H4 (cell line): ENCODE results near the gene C2. TPM values are rescaled to one million over a fixed set of nuclear protein-coding genes. Genes with fewer than 3 reads are reported as not detected.
"Not testable (repeated sequence)": the region's sequence is repeated elsewhere in the genome, so short reads cannot be mapped to it uniquely, and the experiment has no call there.

Experiments
- DNase-seq: peaks from one replicate; pipeline ENCODE4 v3.0.0-alpha.2; 2015; ENCODE audit warnings: low spot score
- total RNA-seq: library from RNA; depleted of rRNA; stranded (reverse); fragments of >200 nt; shearing (Covaris generic); gene quantifications from 2 replicates; pipeline ENCODE4 v1.2.3, GENCODE V29; 2014; rRNA removed

The C2 gene
- total RNA-seq, 1 experiment from 2014 or later = 0.75 TPM

- no peak for DNase-seq
These were observed 50.4 kb downstream of the C2 start for GRCh38 chr6:31977816-31978431.

GRCh38 chr6:31978831-31979230, 51.3 kb downstream of the C2 start:
- no peak for DNase-seq

- no peak for DNase-seq
These were observed 51.9 kb downstream of the C2 start for GRCh38 chr6:31979238-31979898.

GRCh38 chr6:31980195-31980876, 52.8 kb downstream of the C2 start:
- not testable (repeated sequence) for DNase-seq

- not testable (repeated sequence) for DNase-seq
These were observed 53.5 kb downstream of the C2 start for GRCh38 chr6:31980998-31981397.

GRCh38 chr6:31981744-31982143, 54.2 kb downstream of the C2 start, which contains the start of gene C4A:
Gene C4A, plus strand, starts transcription at chr6:31982057. Its CDS starts 51 bp downstream, at chr6:31982108.
- DNase-seq = not testable (repeated sequence)

- not testable (repeated sequence) for DNase-seq
These were observed 61.8 kb downstream of the C2 start for GRCh38 chr6:31989363-31989762.

DNA sequence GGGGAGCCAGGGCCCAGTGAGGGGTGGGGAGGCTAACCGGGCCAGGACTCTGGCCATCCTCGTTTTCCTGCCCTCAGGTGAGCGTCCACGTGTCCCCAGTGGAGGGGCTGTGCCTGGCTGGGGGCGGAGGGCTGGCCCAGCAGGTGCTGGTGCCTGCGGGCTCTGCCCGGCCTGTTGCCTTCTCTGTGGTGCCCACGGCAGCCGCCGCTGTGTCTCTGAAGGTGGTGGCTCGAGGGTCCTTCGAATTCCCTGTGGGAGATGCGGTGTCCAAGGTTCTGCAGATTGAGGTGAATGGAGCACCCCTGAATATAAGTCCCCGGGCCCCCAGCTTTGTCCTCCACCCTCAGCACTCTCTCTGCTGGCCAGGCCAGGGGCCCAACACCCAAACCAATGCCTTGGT, 66.9 kb downstream of the C2 start:
- not testable (repeated sequence) for DNase-seq

Other genes with a start within 250 kb of the C2 start
- gene LY6G5C, start 246.7 kb upstream of the C2 start, total RNA-seq = 0.97 TPM in 1 of 2 replicates, not detected in the other
- gene ABHD16A, start 224.4 kb upstream of the C2 start, total RNA-seq = 28.0 and 34.6 TPM in 2 replicates
- not detected in 2 replicates for gene LY6G6F, start 220.9 kb upstream of the C2 start, total RNA-seq
- gene LY6G6D, start 212.4 kb upstream of the C2 start, total RNA-seq = not detected in 2 replicates
- not detected in 2 replicates for gene LY6G6C, start 206.0 kb upstream of the C2 start, total RNA-seq
- not detected in 2 replicates for gene MPIG6B, start 204.3 kb upstream of the C2 start, total RNA-seq
- gene DDAH2, start 198.4 kb upstream of the C2 start, total RNA-seq = 75.2 and 101 TPM in 2 replicates
- 710 and 730 TPM in 2 replicates for gene CLIC1, start 191.2 kb upstream of the C2 start, total RNA-seq
- gene MSH5, start 187.7 kb upstream of the C2 start, total RNA-seq = 5.3 and 10.8 TPM in 2 replicates
- 0.21 and 2.8 TPM in 2 replicates for gene SAPCD1, start 165.1 kb upstream of the C2 start, total RNA-seq
- 0.37 and 2.2 TPM in 2 replicates for gene VWA7, start 150.4 kb upstream of the C2 start, total RNA-seq
- 37.3 and 37.5 TPM in 2 replicates for gene VARS1, start 132.0 kb upstream of the C2 start, total RNA-seq
- gene LSM2, start 120.8 kb upstream of the C2 start, total RNA-seq = 108 and 123 TPM in 2 replicates
- gene HSPA1L, start 112.4 kb upstream of the C2 start, total RNA-seq = 0.85 and 1.0 TPM in 2 replicates
- 29.8 and 31.5 TPM in 2 replicates for gene HSPA1A, start 112.2 kb upstream of the C2 start, total RNA-seq
- 84.4 and 109 TPM in 2 replicates for gene HSPA1B, start 100.0 kb upstream of the C2 start, total RNA-seq
- gene NEU1, start 64.9 kb upstream of the C2 start, total RNA-seq = 91.5 and 101 TPM in 2 replicates
- not detected in 2 replicates for gene SLC44A4, start 48.7 kb upstream of the C2 start, total RNA-seq
- 44.6 and 49.6 TPM in 2 replicates for gene EHMT2, start 30.0 kb upstream of the C2 start, total RNA-seq
- 0.62 and 0.70 TPM in 2 replicates for gene ZBTB12, start 25.6 kb upstream of the C2 start, total RNA-seq
- 1.5 and 4.3 TPM in 2 replicates for gene CFB, start 18.4 kb downstream of the C2 start, total RNA-seq
- 140 and 141 TPM in 2 replicates for gene NELFE, start 31.3 kb downstream of the C2 start, total RNA-seq
- 21.1 and 23.8 TPM in 2 replicates for gene SKIC2, start 31.5 kb downstream of the C2 start, total RNA-seq
- gene DXO, start 44.4 kb downstream of the C2 start, total RNA-seq = 11.0 and 13.5 TPM in 2 replicates
- gene C4A, start 54.3 kb downstream of the C2 start, total RNA-seq = 7.2 and 8.5 TPM in 2 replicates
- gene C4B, start 87.1 kb downstream of the C2 start, total RNA-seq = 6.5 and 10.9 TPM in 2 replicates
- 0.48 TPM in 1 of 2 replicates, not detected in the other for gene CYP21A2, start 110.7 kb downstream of the C2 start, total RNA-seq
- gene TNXB, start 181.6 kb downstream of the C2 start, total RNA-seq = 0.06 and 0.29 TPM in 2 replicates
- 17.1 and 23.4 TPM in 2 replicates for gene ATF6B, start 200.5 kb downstream of the C2 start, total RNA-seq
- gene FKBPL, start 202.6 kb downstream of the C2 start, total RNA-seq = 11.7 and 14.2 TPM in 2 replicates
- 0.10 TPM in 1 of 2 replicates, not detected in the other for gene PRRT1, start 224.2 kb downstream of the C2 start, total RNA-seq
- gene PPT2, start 226.4 kb downstream of the C2 start, total RNA-seq = 19.3 and 25.7 TPM in 2 replicates
- gene EGFL8, start 236.9 kb downstream of the C2 start, total RNA-seq = 0.43 and 1.7 TPM in 2 replicates
- 45.6 and 51.3 TPM in 2 replicates for gene AGPAT1, start 248.4 kb downstream of the C2 start, total RNA-seq